RPMI7951 (cell line): ENCODE results near the gene AQP6. TPM values are rescaled to one million over a fixed set of nuclear protein-coding genes. Genes with fewer than 3 reads are reported as not detected.
"Not testable (repeated sequence)": the region's sequence is repeated elsewhere in the genome, so short reads cannot be mapped to it uniquely, and the experiment has no call there.

Experiments
- DNase-seq: peaks from one replicate; pipeline ENCODE4 v3.0.0-alpha.2; 2012; ENCODE audit warnings: low read depth
- total RNA-seq: library from RNA; depleted of rRNA; stranded (reverse); fragments of >200 nt; shearing (Covaris generic); gene quantifications from 2 replicates; pipeline ENCODE4 v1.2.3, GENCODE V29; 2014

The AQP6 gene
- total RNA-seq, 1 experiment from 2014 or later, result not detected

GRCh38 chr12:49989400-49989799 is 16.7 kb downstream of the AQP6 start:
- DNase-seq, result not testable (repeated sequence)

- DNase-seq, result no peak
These were observed 17.5 kb downstream of the AQP6 start for GRCh38 chr12:49990273-49990672.

GRCh38 chr12:49998453-49998852 is 25.7 kb downstream of the AQP6 start:
- DNase-seq, result no peak

GRCh38 chr12:50003595-50003994 is 30.8 kb downstream of the AQP6 start:
- DNase-seq, result no peak

- DNase-seq, result no peak
These were observed 31.9 kb downstream of the AQP6 start for GRCh38 chr12:50004696-50005095.

GRCh38 chr12:50005175-50005574 is 32.4 kb downstream of the AQP6 start:
- DNase-seq, result no peak

- DNase-seq, result no peak
These were observed 33.5 kb downstream of the AQP6 start for GRCh38 chr12:50006280-50006679.

GRCh38 chr12:50006754-50007442 is 34.2 kb downstream of the AQP6 start:
- peak; percentile 22 for DNase-seq

- no peak for DNase-seq
These were observed 40.8 kb downstream of the AQP6 start for GRCh38 chr12:50013361-50014147.

GRCh38 chr12:50014342-50014741 is 41.6 kb downstream of the AQP6 start:
- DNase-seq, result no peak

GRCh38 chr12:50016501-50017475 is 44.0 kb downstream of the AQP6 start:
- peak; percentile 63 for DNase-seq

GRCh38 chr12:50017641-50018040 is 44.9 kb downstream of the AQP6 start:
- no peak for DNase-seq

GRCh38 chr12:50018154-50018553 is 45.4 kb downstream of the AQP6 start:
- no peak for DNase-seq

GRCh38 chr12:50018968-50019367 is 46.2 kb downstream of the AQP6 start:
- no peak for DNase-seq

- no peak for DNase-seq
These were observed 46.8 kb downstream of the AQP6 start for GRCh38 chr12:50019524-50019923.

- DNase-seq, result no peak
These were observed 48.3 kb downstream of the AQP6 start for GRCh38 chr12:50021031-50021430.

GRCh38 chr12:50022903-50023302 is 50.2 kb downstream of the AQP6 start:
- DNase-seq, result no peak

GRCh38 chr12:50024227-50024626 is 51.5 kb downstream of the AQP6 start:
- DNase-seq, result no peak

GRCh38 chr12:50024805-50025186 is 52.0 kb downstream of the AQP6 start:
- DNase-seq, result peak; percentile 11

GRCh38 chr12:50025187-50026059 is 52.7 kb downstream of the AQP6 start, which contains the start of gene RACGAP1:
TSS of gene RACGAP1 (minus strand) at chr12:50025494. CDS start at chr12:50016715, 8,779 bp downstream.
- DNase-seq, result peak; percentile 96

- DNase-seq, result no peak
These were observed 53.9 kb downstream of the AQP6 start for GRCh38 chr12:50026691-50027090.
